HFFc6 (cell line): ENCODE results near the gene CUX1. TPM values are rescaled to one million over a fixed set of nuclear protein-coding genes. Genes with fewer than 3 reads are reported as not detected.

Experiments
- DNase-seq: peaks from one replicate; pipeline ENCODE4 v3.0.0-alpha.2; 2018
- H3K27ac Mint-ChIP-seq: 2 replicates; pipeline ENCODE4 v1.8.0; 2020; ENCODE audit warnings: mild to moderate bottlenecking, mixed read lengths
- H3K27me3 Mint-ChIP-seq: 2 replicates; pipeline ENCODE4 v1.8.0; 2021; ENCODE audit warnings: mild to moderate bottlenecking, moderate library complexity, mixed read lengths; ENCODE audit not compliant: insufficient read depth
- H3K36me3 Mint-ChIP-seq: 2 replicates; pipeline ENCODE4 v1.8.0; 2021; ENCODE audit warnings: low read depth, mixed read lengths
- H3K4me1 Mint-ChIP-seq: 2 replicates; pipeline ENCODE4 v1.8.0; 2020; ENCODE audit warnings: low read depth, mixed read lengths
- H3K4me3 Mint-ChIP-seq: 2 replicates; pipeline ENCODE4 v1.8.0; 2020; ENCODE audit warnings: mild to moderate bottlenecking, moderate library complexity, mixed read lengths
- H3K9me3 Mint-ChIP-seq: 2 replicates; pipeline ENCODE4 v1.8.0; 2020; ENCODE audit warnings: mild to moderate bottlenecking, mixed read lengths
- total RNA-seq, 6 experiments: library from RNA; stranded (reverse); fragmentation: NEBNext Ultra II Directional; extraction: Animal tissue kit (Norgen Biotek cat#: 25700); gene quantifications; 2 replicates in 1 of 6; 3 replicates in 5 of 6; pipeline ENCODE4 v1.2.3, GENCODE V29; 2021
- TF ChIP-seq, protein P1 (sequence below): fragments of 200-600 bp; sonication (generic); IDR thresholded peaks from 2 replicates; pipeline ENCODE4 v1.5.0; 2021; ENCODE audit warnings: antibody characterized with exemption, mild to moderate bottlenecking

Gene CUX1
- total RNA-seq, 6 experiments from 2014 or later, result 46.9 to 64.2 (median 51.6) TPM

- DNase-seq, result no peak
- H3K4me3 Mint-ChIP-seq, result no peak overlapping the region
- TF ChIP-seq, protein P1, sequence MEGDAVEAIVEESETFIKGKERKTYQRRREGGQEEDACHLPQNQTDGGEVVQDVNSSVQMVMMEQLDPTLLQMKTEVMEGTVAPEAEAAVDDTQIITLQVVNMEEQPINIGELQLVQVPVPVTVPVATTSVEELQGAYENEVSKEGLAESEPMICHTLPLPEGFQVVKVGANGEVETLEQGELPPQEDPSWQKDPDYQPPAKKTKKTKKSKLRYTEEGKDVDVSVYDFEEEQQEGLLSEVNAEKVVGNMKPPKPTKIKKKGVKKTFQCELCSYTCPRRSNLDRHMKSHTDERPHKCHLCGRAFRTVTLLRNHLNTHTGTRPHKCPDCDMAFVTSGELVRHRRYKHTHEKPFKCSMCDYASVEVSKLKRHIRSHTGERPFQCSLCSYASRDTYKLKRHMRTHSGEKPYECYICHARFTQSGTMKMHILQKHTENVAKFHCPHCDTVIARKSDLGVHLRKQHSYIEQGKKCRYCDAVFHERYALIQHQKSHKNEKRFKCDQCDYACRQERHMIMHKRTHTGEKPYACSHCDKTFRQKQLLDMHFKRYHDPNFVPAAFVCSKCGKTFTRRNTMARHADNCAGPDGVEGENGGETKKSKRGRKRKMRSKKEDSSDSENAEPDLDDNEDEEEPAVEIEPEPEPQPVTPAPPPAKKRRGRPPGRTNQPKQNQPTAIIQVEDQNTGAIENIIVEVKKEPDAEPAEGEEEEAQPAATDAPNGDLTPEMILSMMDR, result no peak
- H3K27ac Mint-ChIP-seq, result no peak overlapping the region
- H3K36me3 Mint-ChIP-seq, result peaks cover 34% of the 10 kb centered on the region
- no peaks in the 10 kb centered on the region; the same call in 1 of the 2 replicates for H3K27me3 Mint-ChIP-seq
- H3K4me1 Mint-ChIP-seq, result peaks cover 25% of the 10 kb centered on the region
- peaks cover 6% of the 10 kb centered on the region for H3K9me3 Mint-ChIP-seq
These were observed 254.6 kb downstream of the CUX1 start for GRCh38 chr7:102072003-102072402.

- Mint-ChIP-seq H3K9me3 (peaks cover 6% of the 10 kb centered on the region), H3K4me3 (peak overlapping the region; percentile 47; the same call in 1 of the 2 replicates), H3K36me3 (peaks cover 34% of the 10 kb centered on the region), H3K27ac (peak overlapping the region; percentile 85), H3K27me3 (no peaks in the 10 kb centered on the region; the same call in 1 of the 2 replicates), H3K4me1 (peaks cover 25% of the 10 kb centered on the region)
- TF ChIP-seq, protein P1, result no peak
- no peak for DNase-seq
These were observed 255.3 kb downstream of the CUX1 start for GRCh38 chr7:102072636-102073209.

DNA sequence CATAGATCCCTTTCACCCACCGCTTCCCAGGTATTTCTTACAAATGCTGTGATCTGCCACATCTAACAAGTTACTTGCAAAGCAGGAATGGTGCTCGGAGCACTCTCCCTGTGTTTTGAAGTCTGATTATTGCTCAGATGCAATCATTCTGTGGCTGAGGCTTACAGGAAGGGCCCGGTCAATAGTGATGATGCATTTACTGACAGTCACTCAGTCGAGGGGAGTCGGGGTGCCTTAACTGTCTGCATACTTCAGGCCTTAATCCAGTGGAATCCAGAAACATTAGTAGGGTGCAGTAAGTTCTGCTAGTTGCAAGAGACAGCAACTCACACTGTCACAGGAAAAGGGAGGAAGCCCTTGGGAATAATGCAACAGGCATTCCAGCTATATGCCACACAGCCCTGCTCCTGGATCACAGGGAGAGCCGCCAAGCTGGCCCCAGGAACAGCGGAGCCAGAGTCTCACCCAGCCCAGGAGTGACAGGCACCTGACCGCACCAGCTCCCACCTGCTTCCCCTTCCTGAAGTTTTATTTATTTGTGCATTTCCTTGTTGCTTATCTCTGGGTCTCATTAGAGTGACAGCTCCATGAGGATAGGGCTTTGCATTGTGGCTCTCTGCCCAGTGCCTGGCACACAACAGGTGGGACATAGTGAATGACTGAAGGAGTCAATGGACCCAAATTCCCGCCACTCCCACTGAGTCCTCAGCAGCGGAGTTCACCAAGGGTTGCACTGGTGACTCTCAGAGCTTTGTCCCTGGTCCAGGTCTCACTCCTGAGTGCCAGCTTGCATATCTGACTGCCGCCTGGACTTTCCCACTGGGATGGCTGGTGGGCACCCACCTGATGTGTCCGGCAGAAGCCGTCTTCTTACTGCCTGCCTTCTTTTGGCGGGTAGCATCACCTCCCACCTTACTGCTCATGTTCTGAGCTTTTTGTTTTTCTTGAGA is 256.8 kb downstream of the CUX1 start:
- no peaks in the 10 kb centered on the region; the same call in 1 of the 2 replicates for H3K27me3 Mint-ChIP-seq
- peak overlapping the region; percentile 20; the same call in 1 of the 2 replicates for H3K4me3 Mint-ChIP-seq
- DNase-seq, result peak; percentile 80
- H3K36me3 Mint-ChIP-seq, result peaks cover 30% of the 10 kb centered on the region
- H3K9me3 Mint-ChIP-seq, result peaks cover 6% of the 10 kb centered on the region
- peak overlapping the region; percentile 60 for H3K27ac Mint-ChIP-seq
- peaks cover 32% of the 10 kb centered on the region for H3K4me1 Mint-ChIP-seq
- TF ChIP-seq, protein P1, result no peak

DNA sequence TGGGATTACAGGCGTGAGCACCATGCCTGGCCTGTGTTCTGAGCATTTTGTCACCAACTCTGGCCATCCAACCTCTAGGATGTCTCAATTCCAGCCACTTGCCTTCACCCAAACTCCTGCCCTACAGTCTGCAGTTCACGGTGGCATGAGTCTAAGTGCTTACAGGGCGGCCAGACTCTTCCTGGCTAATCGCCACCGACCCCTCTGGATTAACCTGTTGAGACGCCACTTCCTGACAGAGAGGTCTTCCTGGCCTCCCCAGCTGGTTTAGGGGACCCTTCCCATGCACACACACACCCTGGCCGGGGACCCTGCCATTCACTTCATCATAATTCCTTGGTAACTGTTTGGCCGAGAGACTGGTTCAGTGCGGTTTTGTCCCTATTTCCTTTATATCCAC is 257.7 kb downstream of the CUX1 start:
- no peak for DNase-seq
- Mint-ChIP-seq H3K4me3 (no peak overlapping the region), H3K4me1 (peaks cover 32% of the 10 kb centered on the region), H3K27me3 (no peaks in the 10 kb centered on the region), H3K27ac (peak overlapping the region; percentile 26; the same call in 1 of the 2 replicates), H3K9me3 (peaks cover 6% of the 10 kb centered on the region), H3K36me3 (peaks cover 24% of the 10 kb centered on the region)
- TF ChIP-seq, protein P1, result no peak

- H3K27me3 Mint-ChIP-seq, result no peaks in the 10 kb centered on the region; the same call in 1 of the 2 replicates
These were observed 258.2 kb downstream of the CUX1 start for GRCh38 chr7:102075553-102076135.

More at GRCh38 chr7:102075553-102076135, 258.2 kb downstream of the CUX1 start:
- H3K4me3 Mint-ChIP-seq, result no peak overlapping the region
- TF ChIP-seq, protein P1, result no peak
- DNase-seq, result no peak
- H3K36me3 Mint-ChIP-seq, result peaks cover 24% of the 10 kb centered on the region
- peaks cover 8% of the 10 kb centered on the region for H3K9me3 Mint-ChIP-seq
- H3K27ac Mint-ChIP-seq, result peak overlapping the region; percentile 24; the same call in 1 of the 2 replicates
- H3K4me1 Mint-ChIP-seq, result peaks cover 32% of the 10 kb centered on the region
